GM18858 (cell line): ENCODE data around the gene KRTAP9-8.
"Not testable (repeated sequence)": the region's sequence is repeated elsewhere in the genome, so short reads cannot be mapped to it uniquely, and the experiment has no call there.

Source experiments
- ATAC-seq: cut with Tn5 transposase; IDR thresholded peaks from one replicate; pipeline ENCODE4 v1.9.1; 2021; ENCODE audit not compliant: unreplicated experiment

KRTAP9-8 gene

DNA sequence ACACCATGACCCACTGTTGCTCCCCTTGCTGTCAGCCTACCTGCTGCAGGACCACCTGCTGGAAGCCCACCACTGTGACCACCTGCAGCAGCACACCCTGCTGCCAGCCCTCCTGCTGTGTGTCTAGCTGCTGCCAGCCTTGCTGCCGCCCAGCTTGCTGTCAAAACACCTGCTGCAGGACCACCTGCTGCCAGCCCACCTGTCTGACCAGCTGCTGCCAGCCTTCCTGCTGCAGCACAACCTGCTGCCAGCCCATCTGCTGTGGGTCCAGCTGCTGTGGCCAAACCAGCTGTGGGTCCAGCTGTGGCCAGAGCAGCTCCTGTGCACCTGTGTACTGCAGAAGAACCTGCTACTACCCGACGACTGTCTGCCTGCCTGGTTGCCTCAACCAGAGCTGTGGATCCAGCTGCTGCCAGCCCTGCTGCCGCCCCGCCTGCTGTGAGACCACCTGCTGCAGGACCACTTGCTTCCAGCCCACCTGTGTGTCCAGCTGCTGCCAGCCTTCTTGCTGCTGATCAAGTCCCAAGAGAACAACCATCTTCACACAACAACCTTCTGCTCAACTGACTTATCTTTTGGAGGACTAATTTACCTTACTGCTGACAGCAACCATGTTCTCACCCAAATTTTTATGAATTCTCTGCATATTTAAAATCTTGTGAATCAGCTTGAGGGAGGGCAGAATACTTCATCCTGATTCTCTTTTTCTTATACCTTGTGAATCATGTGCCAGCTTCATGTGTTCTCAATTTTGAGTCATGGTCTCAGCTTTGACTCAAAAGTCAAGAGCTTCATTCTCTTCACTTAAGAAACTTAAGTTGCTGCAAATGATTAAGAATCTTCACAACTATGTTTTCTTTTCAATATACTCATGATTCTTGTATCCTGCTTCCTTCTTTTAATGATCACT lies 17.8 kb downstream of the KRTAP9-8 start, which contains the start of gene KRTAP9-9:
Gene KRTAP9-9 (plus strand): TSS at position 4 of the 910 bp plus-strand sequence.
- ATAC-seq, result not testable (repeated sequence)

DNA sequence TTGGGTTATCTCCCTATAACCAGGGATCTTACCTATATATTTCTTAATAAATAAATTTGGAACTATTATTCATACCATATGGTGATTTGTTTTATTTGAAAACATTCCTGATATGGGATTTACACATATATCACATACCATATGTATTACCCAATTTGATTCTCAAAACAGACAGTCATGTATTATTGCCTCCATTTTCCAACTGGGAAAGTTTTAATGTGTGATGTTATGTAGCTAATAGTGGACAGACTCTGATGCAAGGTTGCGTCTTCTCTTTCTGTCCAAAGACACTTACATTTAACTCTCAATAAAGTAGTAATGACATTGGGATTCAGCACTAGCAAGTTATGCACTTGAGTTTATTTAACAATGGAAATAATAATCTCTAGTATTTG lies 18.5 kb downstream of the KRTAP9-8 start:
- ATAC-seq, result no peak

DNA sequence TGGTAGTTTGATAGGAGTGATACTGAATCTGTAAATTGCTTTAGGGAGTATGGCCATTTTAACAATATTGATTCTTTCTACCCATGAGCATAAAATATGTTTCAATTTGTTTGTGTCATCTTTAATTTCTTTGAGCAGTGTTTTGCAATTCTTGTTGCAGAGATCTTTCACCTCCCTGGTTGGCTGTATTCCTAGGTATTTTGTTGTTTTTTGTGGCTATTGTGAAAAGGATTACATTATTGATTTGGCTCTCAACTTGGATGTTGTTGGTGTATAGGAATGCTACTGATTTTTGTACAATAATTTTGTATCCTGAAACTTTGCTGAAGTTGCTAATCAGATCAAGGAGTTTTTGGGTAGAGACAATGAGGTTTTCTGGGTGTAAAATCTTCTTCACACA lies 20.6 kb downstream of the KRTAP9-8 start:
- ATAC-seq, result no peak

DNA sequence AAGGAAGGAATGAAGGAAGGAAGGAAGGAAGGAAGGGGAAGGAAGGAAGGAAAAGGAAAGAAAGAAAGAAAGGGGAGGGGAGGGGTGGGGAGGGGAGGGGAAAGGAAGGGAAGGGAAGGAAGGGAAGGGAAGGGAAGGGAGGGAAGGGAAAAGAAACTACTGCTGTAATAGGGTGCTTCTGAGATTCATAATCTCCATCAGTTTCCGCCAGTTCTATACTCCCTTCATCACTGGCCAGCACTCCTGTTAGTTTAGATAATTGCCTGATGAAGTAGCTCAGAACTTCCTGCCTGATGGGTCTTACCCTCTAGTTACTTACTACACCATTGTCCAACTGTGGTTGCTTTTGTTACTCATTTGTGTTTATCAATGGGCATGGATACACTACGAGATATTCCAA lies 25.4 kb downstream of the KRTAP9-8 start:
- no peak for ATAC-seq

DNA sequence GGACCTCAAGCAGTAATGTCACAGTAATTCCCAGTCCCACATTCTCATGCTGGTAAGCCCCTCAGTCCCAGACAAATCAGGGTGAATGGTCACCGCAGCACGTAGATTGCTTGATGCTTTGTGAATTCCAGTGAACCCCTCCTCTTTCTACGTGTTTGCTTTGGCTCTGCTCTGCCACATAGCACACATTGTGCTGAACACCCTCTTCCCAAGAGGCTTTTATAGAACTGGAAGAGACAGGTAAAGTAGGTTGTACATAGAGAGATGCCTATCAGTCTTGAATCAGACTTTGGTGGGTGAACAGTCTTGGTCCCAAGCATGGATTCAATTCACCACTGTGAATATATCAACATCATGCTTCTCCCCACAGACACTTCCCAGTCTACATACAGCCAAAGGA lies 26.8 kb downstream of the KRTAP9-8 start:
- ATAC-seq, result no peak

DNA sequence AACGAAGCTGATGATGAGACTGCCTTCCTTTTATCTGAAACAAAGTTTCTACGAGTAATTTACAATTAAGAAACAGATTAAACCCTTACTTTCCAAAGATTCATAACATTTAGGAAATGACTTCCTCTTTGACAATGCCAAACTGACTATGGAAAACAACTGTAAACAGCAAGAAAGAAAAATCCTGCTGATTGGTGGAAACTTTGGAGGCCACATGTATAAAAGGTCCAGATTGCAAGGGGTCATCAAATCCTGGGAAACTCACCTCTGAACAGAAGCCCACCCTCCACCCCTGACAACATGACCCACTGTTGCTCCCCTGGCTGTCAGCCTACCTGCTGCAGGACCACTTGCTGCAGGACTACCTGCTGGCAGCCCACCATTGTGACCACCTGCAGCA lies 27.3 kb downstream of the KRTAP9-8 start, which contains the start of gene KRTAP9-6:
Gene KRTAP9-6 (plus strand): TSS at position 301 of the 400 bp plus-strand sequence. CDS start 0 bp downstream, at position 301.
- ATAC-seq, result no peak

DNA sequence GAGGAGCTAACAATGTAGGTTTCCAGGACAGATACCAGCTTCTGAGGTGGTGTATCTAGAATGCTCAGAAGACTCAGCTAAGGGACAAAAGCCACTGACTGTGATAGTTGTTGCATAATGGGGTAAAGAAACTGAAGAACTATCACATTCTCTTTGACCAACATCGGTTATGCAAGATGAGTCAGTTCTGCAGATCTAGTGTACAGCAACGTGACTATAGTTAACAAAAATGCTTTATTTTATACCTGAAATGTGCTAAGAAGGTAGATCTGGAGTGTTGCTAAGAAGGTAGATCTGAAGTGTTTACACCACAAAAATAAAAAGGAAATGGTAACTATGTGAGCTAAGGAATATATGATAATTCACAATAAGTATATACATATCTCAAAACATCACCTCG lies 29.9 kb downstream of the KRTAP9-8 start:
- ATAC-seq, result no peak

DNA sequence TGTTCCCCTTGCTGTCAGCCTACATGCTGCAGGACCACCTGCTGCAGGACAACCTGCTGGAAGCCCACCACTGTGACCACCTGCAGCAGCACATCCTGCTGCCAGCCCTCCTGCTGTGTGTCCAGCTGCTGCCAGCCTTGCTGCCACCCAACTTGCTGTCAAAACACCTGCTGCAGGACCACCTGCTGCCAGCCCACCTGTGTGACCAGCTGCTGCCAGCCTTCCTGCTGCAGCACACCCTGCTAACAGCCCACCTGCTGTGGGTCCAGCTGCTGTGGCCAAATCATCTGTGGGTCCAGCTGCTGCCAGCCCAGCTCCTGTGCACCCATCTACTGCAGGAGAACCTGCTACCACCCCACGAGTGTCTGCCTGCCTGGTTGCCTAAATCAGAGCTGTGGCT lies 33.5 kb downstream of the KRTAP9-8 start:
- not testable (repeated sequence) for ATAC-seq

DNA sequence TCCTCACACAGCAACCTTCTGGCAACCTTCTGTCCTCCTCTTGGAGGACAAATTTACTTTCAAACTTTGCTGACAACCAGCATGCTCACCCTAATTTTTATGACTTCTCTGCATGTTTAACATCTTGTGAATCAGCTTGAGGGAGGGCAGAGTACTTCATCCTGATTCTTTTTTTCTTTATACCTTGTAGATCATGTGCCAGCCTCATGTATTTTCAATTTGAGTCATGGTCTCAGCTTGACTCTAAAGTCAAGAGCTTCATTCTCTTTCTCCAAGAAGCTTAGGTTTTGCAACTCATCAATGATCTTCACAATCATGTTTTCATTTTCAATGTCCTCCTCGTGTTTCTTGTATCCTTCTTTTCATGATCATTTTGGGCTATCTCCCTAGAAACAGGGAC lies 34.1 kb downstream of the KRTAP9-8 start:
- ATAC-seq, result no peak

DNA sequence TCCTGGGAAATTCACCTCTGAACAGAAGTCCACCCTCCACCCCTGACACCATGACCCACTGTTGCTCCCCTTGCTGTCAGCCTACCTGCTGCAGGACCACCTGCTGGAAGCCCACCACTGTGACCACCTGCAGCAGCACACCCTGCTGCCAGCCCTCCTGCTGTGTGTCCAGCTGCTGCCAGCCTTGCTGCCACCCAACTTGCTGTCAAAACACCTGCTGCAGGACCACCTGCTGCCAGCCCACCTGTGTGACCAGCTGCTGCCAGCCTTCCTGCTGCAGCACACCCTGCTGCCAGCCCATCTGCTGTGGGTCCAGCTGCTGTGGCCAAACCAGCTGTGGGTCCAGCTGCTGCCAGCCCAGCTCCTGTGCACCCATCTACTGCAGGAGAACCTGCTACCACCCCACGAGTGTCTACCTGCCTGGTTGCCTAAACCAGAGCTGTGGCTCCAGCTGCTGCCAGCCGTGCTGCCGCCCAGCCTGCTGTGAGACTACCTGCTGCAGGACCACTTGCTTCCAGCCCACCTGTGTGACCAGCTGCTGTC lies 37.9 kb downstream of the KRTAP9-8 start, which contains the start of gene KRTAP9-7:
Gene KRTAP9-7 (plus strand): TSS at position 51 of the 543 bp plus-strand sequence. CDS start 0 bp downstream, at position 51.
- not testable (repeated sequence) for ATAC-seq

DNA sequence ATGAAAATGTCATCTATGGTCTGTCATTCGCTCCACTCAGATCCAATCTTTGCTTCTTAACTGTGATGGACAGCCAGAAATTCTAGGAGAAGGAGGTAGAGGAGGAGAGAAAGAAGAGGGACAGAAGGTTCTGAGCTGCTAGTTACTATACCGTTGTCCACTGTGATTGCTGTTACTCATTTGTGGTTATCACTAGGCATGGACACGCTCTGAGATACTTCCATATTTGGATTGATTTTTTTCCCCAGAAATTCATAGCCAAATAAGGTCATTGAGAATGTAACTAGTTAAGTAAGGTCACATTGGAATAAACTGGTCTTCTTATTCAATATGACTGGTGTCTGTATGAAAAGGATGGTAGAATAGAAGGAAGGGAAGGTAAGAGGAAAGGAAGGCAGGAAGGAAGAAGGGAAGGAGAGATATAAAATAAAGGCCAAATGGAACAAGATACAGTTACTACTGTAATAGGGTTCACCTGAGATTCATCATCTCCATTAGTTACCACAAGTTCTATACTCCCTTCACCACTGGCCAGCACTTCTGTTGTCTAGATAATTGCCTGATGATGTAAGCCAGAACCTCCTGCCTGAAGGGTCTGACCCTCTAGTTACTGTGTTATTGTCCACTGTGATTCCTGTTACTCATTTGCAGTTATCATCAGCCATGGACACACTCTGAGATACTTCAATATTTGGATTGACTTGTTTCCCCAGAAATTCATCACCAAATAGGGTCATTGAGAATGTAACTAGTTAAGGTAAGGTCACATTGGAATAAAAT lies 40.6 kb downstream of the KRTAP9-8 start:
- ATAC-seq, result no peak

DNA sequence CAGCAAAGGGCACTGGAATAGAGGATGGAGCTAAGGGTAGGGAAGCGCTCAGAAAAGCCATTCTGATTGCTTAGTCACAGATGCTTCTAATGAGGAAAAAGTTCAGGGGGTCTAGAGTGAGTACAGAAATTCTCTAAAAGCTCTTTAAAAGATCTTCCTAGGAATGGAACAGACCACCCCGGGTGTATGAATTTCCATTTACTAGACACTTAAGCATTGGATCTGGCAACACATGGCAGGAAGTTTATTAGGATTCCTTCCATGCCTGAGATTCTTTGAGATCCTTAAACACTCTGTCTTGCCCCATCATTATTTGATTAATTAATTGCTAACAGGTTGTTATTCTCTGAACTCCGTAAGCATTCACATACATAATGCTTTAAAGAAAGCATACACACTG lies 46.2 kb downstream of the KRTAP9-8 start:
- ATAC-seq, result no peak

DNA sequence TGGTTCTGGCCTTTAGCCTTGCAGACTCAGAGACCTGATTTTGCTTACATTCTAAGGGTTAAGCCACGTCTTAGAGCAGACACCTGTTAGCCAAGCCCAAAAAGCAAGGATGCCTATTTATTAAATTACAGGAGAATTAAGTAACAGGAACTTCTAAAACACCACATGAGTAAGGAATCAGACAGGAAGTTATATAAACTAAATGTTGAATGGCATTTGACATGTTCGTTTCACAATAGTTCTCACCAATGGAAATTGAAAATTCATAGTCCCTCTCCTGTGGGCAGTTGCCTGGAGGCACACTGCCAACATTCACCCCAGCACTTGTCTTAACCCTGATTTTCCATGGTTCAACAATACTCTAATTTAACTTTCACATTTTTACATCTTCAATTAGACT lies 46.7 kb downstream of the KRTAP9-8 start:
- ATAC-seq, result no peak

DNA sequence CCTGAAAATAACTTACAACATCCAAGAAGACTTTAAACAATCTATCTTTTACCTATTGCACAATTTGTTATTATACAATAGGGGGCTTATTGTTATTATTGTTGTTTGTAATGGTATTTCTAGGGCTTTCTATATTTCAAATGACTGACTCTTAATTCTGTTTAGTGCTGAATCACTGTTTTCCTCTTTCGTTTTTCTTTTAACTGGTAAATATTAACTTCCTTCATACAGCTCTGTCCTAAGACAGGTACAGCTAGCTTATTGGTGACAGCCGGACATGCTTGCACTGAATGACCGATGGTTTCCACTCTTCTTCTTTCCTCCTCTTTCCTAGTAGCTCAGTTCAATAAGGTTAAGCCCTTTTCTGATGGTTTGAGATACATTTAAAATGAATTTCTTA lies 49.3 kb downstream of the KRTAP9-8 start:
- ATAC-seq, result no peak
